Measurements from ENCODE around the gene KSR1. TPM values are rescaled to one million over a fixed set of nuclear protein-coding genes. Genes with fewer than 3 reads are reported as not detected.

Gene KSR1
- polyA plus RNA-seq, 1 of the 3 experiments (the other 2 are of a cell fraction): 7.5 TPM

- Histone ChIP-seq H2AFZ (ENCODE audit: low read depth) (no peak overlapping the region), H3K4me2 (no peak overlapping the region), H3K4me1 (ENCODE audit: control insufficient read depth in 1 of 2, insufficient read depth in 2 of 2, low read depth in 1 of 2, low read length in 1 of 2) (peaks cover 8 to 14% of the 10 kb centered on the region in 2 experiments; a peak in 2 of 4 replicates), H3K4me3 (ENCODE audit: low read depth in 2 of 2, low read length in 1 of 2) (no peak overlapping the region), H3K9me2 (no peaks in the 10 kb centered on the region), H3K36me3 (replicated peaks in 1 of 2; ENCODE audit: control insufficient read depth in 1 of 2, insufficient read depth in 2 of 2, low read length in 1 of 2) (no peaks in the 10 kb centered on the region), H3K79me2 (ENCODE audit: insufficient read depth) (no peaks in the 10 kb centered on the region), H4K20me1 (ENCODE audit: insufficient read depth) (no peaks in the 10 kb centered on the region), H3K9ac (no peak overlapping the region), H3F3A (replicated peaks; ENCODE audit: insufficient read depth) (no peaks in the 10 kb centered on the region), H3K27ac (ENCODE audit: low read depth in 2 of 2, low read length in 1 of 2) (no peak overlapping the region), H3K27me3 (ENCODE audit: insufficient read depth) (no peaks in the 10 kb centered on the region), H3K9me3 (no peaks in the 10 kb centered on the region)
- WGBS (ENCODE audit: low lambda C conversion rate): 94% methylated on average over 20 of the region's 23 CpGs
- POLR2A ChIA-PET: interaction anchor here (1.2 kb wide), 1 partner anchor 8 kb away, joined by 3 read pairs; no protein-coding TSS in a partner anchor
- CTCF ChIA-PET: interaction anchor here (1.6 kb wide), 1 partner anchor 12 kb away, joined by 3 read pairs; no protein-coding TSS in a partner anchor
- TF ChIP-seq GABPA (IDR thresholded peaks at IDR 0.05; ENCODE audit: low read depth) (no peak), IRF3 (IDR thresholded peaks at IDR 0.05; ENCODE audit: low read depth, low read length) (no peak), CTCF (IDR thresholded peaks at IDR 0.05) (no peak)
- no peak for DNase-seq
Observed at GRCh38 chr17:27532269-27533263, 76.3 kb downstream of the KSR1 start.

GRCh38 chr17:27533874-27534815 is 77.9 kb downstream of the KSR1 start:
- Histone ChIP-seq H3K36me3 (replicated peaks in 1 of 2; ENCODE audit: control insufficient read depth in 1 of 2, insufficient read depth in 2 of 2, low read length in 1 of 2) (no peaks in the 10 kb centered on the region), H3K27me3 (ENCODE audit: insufficient read depth) (no peaks in the 10 kb centered on the region), H3K4me1 (ENCODE audit: control insufficient read depth in 1 of 2, insufficient read depth in 2 of 2, low read depth in 1 of 2, low read length in 1 of 2) (peaks cover 8 to 14% of the 10 kb centered on the region in 2 experiments; a peak in 2 of 4 replicates), H3F3A (replicated peaks; ENCODE audit: insufficient read depth) (no peaks in the 10 kb centered on the region), H3K4me3 (ENCODE audit: low read depth in 2 of 2, low read length in 1 of 2) (no peak overlapping the region), H3K79me2 (ENCODE audit: insufficient read depth) (no peaks in the 10 kb centered on the region), H3K4me2 (peak overlapping the region; percentile 36; the same call in 1 of the 2 replicates), H3K9me3 (no peaks in the 10 kb centered on the region), H3K9me2 (no peaks in the 10 kb centered on the region), H3K27ac (ENCODE audit: low read depth in 2 of 2, low read length in 1 of 2) (peak overlapping the region in 1 of 2 experiments; percentile 27; a peak in 1 of 4 replicates), H2AFZ (ENCODE audit: low read depth) (peak overlapping the region; percentile 57), H3K9ac (no peak overlapping the region), H4K20me1 (ENCODE audit: insufficient read depth) (no peaks in the 10 kb centered on the region)
- 72% methylated on average over 12 of the region's 14 CpGs for WGBS (ENCODE audit: low lambda C conversion rate)
- DNase-seq: no peak
- TF ChIP-seq FOSL2 (IDR thresholded peaks at IDR 0.05; ENCODE audit: borderline replicate concordance, low read depth): peak; percentile 31
- no peak for TF ChIP-seq MEF2A (IDR thresholded peaks at IDR 0.05; ENCODE audit: borderline replicate concordance, low read depth)
- TF ChIP-seq PBX3 (IDR thresholded peaks at IDR 0.05): peak; percentile 31; the same call in 1 of the 2 replicates
- ChIA-PET POLR2A (no interaction called here), CTCF (interaction anchor here (1.1 to 1.6 kb wide), 3 partner anchors 11 to 298 kb away, joined by 3 to 5 read pairs (median 4); no protein-coding TSS in a partner anchor)
